GM12878 (cell line): ENCODE results near the gene CCHCR1. TPM values are rescaled to one million over a fixed set of nuclear protein-coding genes. Genes with fewer than 3 reads are reported as not detected.
"Not testable (repeated sequence)": the region's sequence is repeated elsewhere in the genome, so short reads cannot be mapped to it uniquely, and the experiment has no call there.

Experiments
- ATAC-seq: fragments of 200-7000 bp; cut with Tn5 transposase; 3 replicates; pipeline ENCODE4 v1.9.1; 2020; ENCODE audit warnings: mild to moderate bottlenecking, moderate library complexity
- BruUV-seq: library from RNA; stranded (reverse); fragments of 400-500 nt; replicated peaks from 2 replicates; lab custom pipeline; 2021; lab: Mats Ljungman, UMichigan
- CTCF ChIA-PET: fragments of 300-600 bp; sonication (Branson Sonifier 250); formaldehyde crosslinking; extraction: SDS; loops from one replicate; lab custom pipeline; 2021; ENCODE audit warnings: inconsistent platforms; lab: Yijun Ruan, JAX
- POLR2A ChIA-PET: fragments of 350-600 bp; formaldehyde crosslinking; extraction: SDS; loops from one replicate; lab custom pipeline; 2021; ENCODE audit warnings: inconsistent platforms; lab: Charles Lee
- RAD21 ChIA-PET: fragments of 300-600 bp; sonication (Branson Sonifier 250); formaldehyde crosslinking; loops from one replicate; lab custom pipeline; 2023; ENCODE audit warnings: antibody characterized with exemption; ENCODE audit not compliant: unreplicated experiment; lab: Charles Lee
- SMC1A ChIA-PET: fragments of 300-600 bp; sonication (Branson Sonifier 250); formaldehyde crosslinking; loops from one replicate; lab custom pipeline; 2023; ENCODE audit not compliant: unreplicated experiment, uncharacterized antibody; lab: Charles Lee
- DNase-seq: peaks from one replicate; pipeline ENCODE4 v3.0.0-alpha.2; 2011; ENCODE audit warnings: low read depth, low spot score
- FAIRE-seq: peaks from 3 replicates; lab custom pipeline; 2011; peaks lifted over from hg19 to GRCh38; lab: Jason Lieb, UNC
- H2AFZ ChIP-seq: 2 replicates; pipeline ENCODE4 v1.6.0; 2011; ENCODE audit warnings: low read depth, low read length, control low read depth; ENCODE audit not compliant: control insufficient read depth
- H3K27ac ChIP-seq: 2 replicates; pipeline ENCODE4 v1.5.1; 2011; ENCODE audit warnings: control low read depth; ENCODE audit not compliant: control insufficient read depth, insufficient read depth
- H3K27me3 ChIP-seq, 2 experiments: replicated peaks in 1 of 2; 2 replicates each; pipeline versions ENCODE4 v1.6.0 to v1.6.1; 2011; ENCODE audit warnings: low read length in 1 of 2; ENCODE audit not compliant: control insufficient read depth in 2 of 2, insufficient read depth in 2 of 2
- H3K36me3 ChIP-seq, 2 experiments: 2 replicates each; pipeline ENCODE4 v1.5.1; 2011; ENCODE audit warnings: low read length in 1 of 2; ENCODE audit not compliant: control insufficient read depth in 2 of 2, insufficient read depth in 2 of 2
- H3K4me1 ChIP-seq: 2 replicates; pipeline ENCODE4 v1.6.1; 2011; ENCODE audit warnings: mild to moderate bottlenecking, low read length, moderate library complexity, mixed read lengths; ENCODE audit not compliant: control insufficient read depth, insufficient read depth
- H3K4me2 ChIP-seq: 2 replicates; pipeline ENCODE4 v1.6.0; 2011; ENCODE audit warnings: control low read depth; ENCODE audit not compliant: control insufficient read depth, insufficient read depth
- H3K4me3 ChIP-seq: fragments of 200-600 bp; sonication (generic); 2 replicates; pipeline ENCODE4 v1.5.1; 2016
- H3K79me2 ChIP-seq: 2 replicates; pipeline ENCODE4 v1.6.0; 2011; ENCODE audit warnings: low read length; ENCODE audit not compliant: control insufficient read depth, insufficient read depth
- H3K9ac ChIP-seq: 2 replicates; pipeline ENCODE4 v1.8.0; 2011; ENCODE audit warnings: low read length, control low read depth, mixed read lengths; ENCODE audit not compliant: control insufficient read depth, insufficient read depth
- H3K9me3 ChIP-seq: replicated peaks from 3 replicates; pipeline ENCODE4 v1.5.1; 2011; ENCODE audit warnings: mild to moderate bottlenecking, low read length; ENCODE audit not compliant: control insufficient read depth, insufficient read depth
- H4K20me1 ChIP-seq: 2 replicates; pipeline ENCODE4 v1.6.0; 2011; ENCODE audit not compliant: control insufficient read depth, insufficient read depth
- ATF7 ChIP-seq: fragments of 450-650 bp; IDR thresholded peaks from 2 replicates; pipeline ENCODE4 v1.6.1; 2016; ENCODE audit warnings: low read depth, mild to moderate bottlenecking
- IRF4 ChIP-seq: IDR thresholded peaks from 2 replicates; pipeline ENCODE4 v1.6.1; 2011; ENCODE audit warnings: low read depth, low read length
- POU2F2 ChIP-seq: IDR thresholded peaks from 3 replicates; pipeline ENCODE4 v1.6.1; 2011; ENCODE audit warnings: low read depth, mild to moderate bottlenecking, low read length, borderline replicate concordance
- RAD21 ChIP-seq: IDR thresholded peaks from 2 replicates; pipeline ENCODE4 v1.6.1; 2011; ENCODE audit warnings: mild to moderate bottlenecking, low read depth, low read length, moderate library complexity; ENCODE audit not compliant: insufficient read depth
- RUNX3 ChIP-seq: IDR thresholded peaks from 2 replicates; pipeline ENCODE4 v1.6.1; 2012; ENCODE audit warnings: low read length, inconsistent platforms
- SMARCA5 ChIP-seq: fragments of 450-650 bp; IDR thresholded peaks from 2 replicates; pipeline ENCODE4 v1.6.1; 2017; ENCODE audit warnings: mild to moderate bottlenecking
- SMC3 ChIP-seq: IDR thresholded peaks from 2 replicates; pipeline ENCODE4 v1.6.1; 2011; ENCODE audit warnings: low read length, improper control_type of control experiment, borderline replicate concordance
- YY1 ChIP-seq: IDR thresholded peaks from 2 replicates; pipeline ENCODE4 v1.6.1; 2011; ENCODE audit warnings: low read depth, mild to moderate bottlenecking, low read length
- ZNF207 ChIP-seq: fragments of 450-650 bp; IDR thresholded peaks from 2 replicates; pipeline ENCODE4 v1.6.1; 2014; ENCODE audit warnings: antibody characterized with exemption, mild to moderate bottlenecking, borderline replicate concordance
- ZNF217 ChIP-seq: fragments of 450-650 bp; IDR thresholded peaks from 2 replicates; pipeline ENCODE4 v1.6.1; 2017; ENCODE audit warnings: antibody characterized with exemption, mild to moderate bottlenecking
- ZNF24 ChIP-seq: fragments of 450-650 bp; IDR thresholded peaks from 2 replicates; pipeline ENCODE4 v1.6.1; 2017; ENCODE audit warnings: antibody characterized with exemption, mild to moderate bottlenecking
- WGBS: methylation state at CpG from one replicate; pipeline ENCODE4 v1.1.6; 2016; ENCODE audit warnings: low lambda C conversion rate; ENCODE audit not compliant: insufficient replicate concordance, insufficient coverage; ENCODE audit errors: missing lambda C conversion rate; 5-methylcytosine and 5-hydroxymethylcytosine counted together
- in situ Hi-C: fragments of 300-500 bp; cut with MboI; formaldehyde crosslinking; loops from 9 replicates; pipeline ENCODE4 v1.14.3; 2018; ENCODE audit warnings: mixed read lengths
- intact Hi-C: fragments of 100-400 bp; cut with micrococcal nuclease; formaldehyde crosslinking; loops from one replicate; pipeline ENCODE4 v1.14.2; 2022; ENCODE audit not compliant: unreplicated experiment
- polyA plus RNA-seq, 11 experiments: library from polyadenylated mRNA; depleted of rRNA in 4 of 11; unstranded in 6 of 11; stranded (reverse) in 5 of 11; fragments of >200 nt; fragmentation: Nextera tagmentation in 4 of 11; fragmentation: Illumina TruSeq in 1 of 11; extraction: Ambion mirVana in 4 of 11; extraction: Trizol in 1 of 11; gene quantifications; 1 replicate in 1 of 11; 2 replicates in 10 of 11; pipeline versions ENCODE4 v1.2.1 to v1.2.3, GENCODE V29; 2011 to 2016; ENCODE audit warnings: inconsistent platforms in 2 of 11, missing spikeins in 2 of 11, low read depth in 1 of 11
- total RNA-seq, 4 experiments: library from RNA; depleted of rRNA in 3 of 4; stranded (reverse); fragments of >200 nt in 3 of 4; fragmentation: Illumina TruSeq in 1 of 4; extraction: Trizol in 1 of 4; gene quantifications; 2 replicates each; pipeline versions ENCODE4 v1.2.1 to v1.2.3, GENCODE V29; 2013 to 2021
- TF ChIP-seq, protein P1 (sequence below): fragments of 450-650 bp; IDR thresholded peaks from 2 replicates; pipeline ENCODE4 v1.6.1; 2017; ENCODE audit warnings: mild to moderate bottlenecking, low read depth, inconsistent platforms; ENCODE audit not compliant: poor library complexity, severe bottlenecking
- TF ChIP-seq, protein P2 (sequence below), 3 experiments: IDR thresholded peaks in 2 of 3; conservative IDR thresholded peaks in 1 of 3; 2 replicates each; pipeline ENCODE4 v1.5.1; 2011; ENCODE audit warnings: low read depth in 3 of 3, low read length in 3 of 3, mild to moderate bottlenecking in 3 of 3, control low read depth in 2 of 3, moderate library complexity in 2 of 3, inconsistent platforms in 1 of 3, mixed read lengths in 1 of 3; ENCODE audit not compliant: control insufficient read depth in 2 of 3, insufficient read depth in 1 of 3; ENCODE audit errors: extremely low read depth in 1 of 3
- TF ChIP-seq, protein P3 (sequence below): fragments of 450-650 bp; IDR thresholded peaks from 2 replicates; pipeline ENCODE4 v1.6.1; 2016; ENCODE audit warnings: mild to moderate bottlenecking

The CCHCR1 gene
- total and polyA plus RNA-seq, 10 of the 15 experiments (the other 5 are each of a cell fraction or from before 2014, with no cell fraction given) = 1.0 to 35.2 (median 24.7) TPM

DNA sequence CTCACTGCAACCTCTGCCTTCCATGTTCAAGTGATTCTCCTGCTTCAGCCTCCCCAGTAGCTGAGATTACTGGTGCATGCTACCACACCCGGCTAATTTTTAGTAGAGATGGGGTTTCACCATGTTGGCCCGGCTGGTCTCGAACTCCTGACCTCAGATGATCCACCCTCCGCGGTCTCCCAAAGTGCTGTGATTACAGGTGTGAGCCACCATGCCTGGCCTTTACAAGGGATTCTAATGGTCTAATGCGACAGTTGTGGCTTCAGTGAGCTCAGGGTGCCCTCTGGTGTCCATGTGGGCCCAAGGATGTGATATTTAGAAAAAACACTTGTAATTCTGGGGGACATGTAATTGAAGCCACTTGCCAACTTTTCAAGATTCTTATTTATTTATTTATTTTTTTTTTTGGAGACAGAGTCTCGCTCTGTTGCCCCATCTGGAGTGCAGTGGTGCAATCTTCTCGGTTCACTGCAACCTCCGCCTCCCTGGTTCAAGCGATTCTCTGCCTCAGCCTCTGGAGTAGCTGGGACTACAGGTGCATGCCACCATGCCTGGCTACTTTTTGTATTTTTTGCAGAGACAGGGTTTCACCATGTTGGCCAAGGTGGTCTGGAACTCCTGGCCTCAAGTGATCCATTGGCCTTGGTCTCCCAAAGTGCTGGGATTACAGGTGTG lies 35.0 kb upstream of the CCHCR1 start:
- not testable (repeated sequence) for H3K4me1 ChIP-seq, H2AFZ ChIP-seq, H3K9me3 ChIP-seq, H3K4me2 ChIP-seq, DNase-seq, H3K9ac ChIP-seq, H3K27ac ChIP-seq, H3K79me2 ChIP-seq, H4K20me1 ChIP-seq, H3K4me3 ChIP-seq, H3K27me3 ChIP-seq, H3K36me3 ChIP-seq, BruUV-seq
- 27% methylated on average over 10 of the region's 10 CpGs for WGBS
- ATAC-seq (peak; percentile 65), FAIRE-seq (peak; percentile 31)
- in situ Hi-C loops (loop anchor here (5.0 kb wide), 1 partner anchor 55 kb away; the partner anchor contains the start of gene PSORS1C2), intact Hi-C loops (loop anchor here (1.0 to 2.0 kb wide), 2 partner anchors 34 to 55 kb away; partner anchors contain the start of gene TCF19)
- TF ChIP-seq ZNF207 (0 out of 2 replicates have a peak, but pooled peaks have one; percentile 37), IRF4 (0 out of 2 replicates have a peak, but pooled peaks have one; percentile 19), RAD21 (peak; percentile 98), ZNF217 (peak; percentile 89; the same call in 1 of the 2 replicates), ATF7 (0 out of 2 replicates have a peak, but pooled peaks have one; percentile 33), SMC3 (peak; percentile 93), ZNF24 (0 out of 2 replicates have a peak, but pooled peaks have one; percentile 12), YY1 (peak; percentile 65), SMARCA5 (peak; percentile 88), RUNX3 (peak; percentile 43), POU2F2 (peak; percentile 72; the same call in 2 of the 3 replicates)
- TF ChIP-seq, protein P1, sequence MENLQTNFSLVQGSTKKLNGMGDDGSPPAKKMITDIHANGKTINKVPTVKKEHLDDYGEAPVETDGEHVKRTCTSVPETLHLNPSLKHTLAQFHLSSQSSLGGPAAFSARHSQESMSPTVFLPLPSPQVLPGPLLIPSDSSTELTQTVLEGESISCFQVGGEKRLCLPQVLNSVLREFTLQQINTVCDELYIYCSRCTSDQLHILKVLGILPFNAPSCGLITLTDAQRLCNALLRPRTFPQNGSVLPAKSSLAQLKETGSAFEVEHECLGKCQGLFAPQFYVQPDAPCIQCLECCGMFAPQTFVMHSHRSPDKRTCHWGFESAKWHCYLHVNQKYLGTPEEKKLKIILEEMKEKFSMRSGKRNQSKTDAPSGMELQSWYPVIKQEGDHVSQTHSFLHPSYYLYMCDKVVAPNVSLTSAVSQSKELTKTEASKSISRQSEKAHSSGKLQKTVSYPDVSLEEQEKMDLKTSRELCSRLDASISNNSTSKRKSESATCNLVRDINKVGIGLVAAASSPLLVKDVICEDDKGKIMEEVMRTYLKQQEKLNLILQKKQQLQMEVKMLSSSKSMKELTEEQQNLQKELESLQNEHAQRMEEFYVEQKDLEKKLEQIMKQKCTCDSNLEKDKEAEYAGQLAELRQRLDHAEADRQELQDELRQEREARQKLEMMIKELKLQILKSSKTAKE = peak; percentile 65
- TF ChIP-seq, protein P2, sequence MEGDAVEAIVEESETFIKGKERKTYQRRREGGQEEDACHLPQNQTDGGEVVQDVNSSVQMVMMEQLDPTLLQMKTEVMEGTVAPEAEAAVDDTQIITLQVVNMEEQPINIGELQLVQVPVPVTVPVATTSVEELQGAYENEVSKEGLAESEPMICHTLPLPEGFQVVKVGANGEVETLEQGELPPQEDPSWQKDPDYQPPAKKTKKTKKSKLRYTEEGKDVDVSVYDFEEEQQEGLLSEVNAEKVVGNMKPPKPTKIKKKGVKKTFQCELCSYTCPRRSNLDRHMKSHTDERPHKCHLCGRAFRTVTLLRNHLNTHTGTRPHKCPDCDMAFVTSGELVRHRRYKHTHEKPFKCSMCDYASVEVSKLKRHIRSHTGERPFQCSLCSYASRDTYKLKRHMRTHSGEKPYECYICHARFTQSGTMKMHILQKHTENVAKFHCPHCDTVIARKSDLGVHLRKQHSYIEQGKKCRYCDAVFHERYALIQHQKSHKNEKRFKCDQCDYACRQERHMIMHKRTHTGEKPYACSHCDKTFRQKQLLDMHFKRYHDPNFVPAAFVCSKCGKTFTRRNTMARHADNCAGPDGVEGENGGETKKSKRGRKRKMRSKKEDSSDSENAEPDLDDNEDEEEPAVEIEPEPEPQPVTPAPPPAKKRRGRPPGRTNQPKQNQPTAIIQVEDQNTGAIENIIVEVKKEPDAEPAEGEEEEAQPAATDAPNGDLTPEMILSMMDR (IDR thresholded peaks at IDR 0.05 in 2 of 3, conservative IDR thresholded peaks at IDR 0.05 in 1 of 3; ENCODE audit: control insufficient read depth in 2 of 3, extremely low read depth in 1 of 3, insufficient read depth in 1 of 3, low read depth in 3 of 3, low read length in 3 of 3) = peak; percentile 66 to 81 (median 69); a peak in 5 of 6 replicates
- TF ChIP-seq, protein P3, sequence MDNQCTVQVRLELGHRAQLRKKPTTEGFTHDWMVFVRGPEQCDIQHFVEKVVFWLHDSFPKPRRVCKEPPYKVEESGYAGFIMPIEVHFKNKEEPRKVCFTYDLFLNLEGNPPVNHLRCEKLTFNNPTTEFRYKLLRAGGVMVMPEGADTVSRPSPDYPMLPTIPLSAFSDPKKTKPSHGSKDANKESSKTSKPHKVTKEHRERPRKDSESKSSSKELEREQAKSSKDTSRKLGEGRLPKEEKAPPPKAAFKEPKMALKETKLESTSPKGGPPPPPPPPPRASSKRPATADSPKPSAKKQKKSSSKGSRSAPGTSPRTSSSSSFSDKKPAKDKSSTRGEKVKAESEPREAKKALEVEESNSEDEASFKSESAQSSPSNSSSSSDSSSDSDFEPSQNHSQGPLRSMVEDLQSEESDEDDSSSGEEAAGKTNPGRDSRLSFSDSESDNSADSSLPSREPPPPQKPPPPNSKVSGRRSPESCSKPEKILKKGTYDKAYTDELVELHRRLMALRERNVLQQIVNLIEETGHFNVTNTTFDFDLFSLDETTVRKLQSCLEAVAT = 0 out of 2 replicates have a peak, but pooled peaks have one; percentile 34
- POLR2A ChIA-PET = interaction anchor here (0.5 to 1.8 kb wide), 7 partner anchors 11 to 271 kb away, joined by 3 to 9 read pairs (median 4); no protein-coding TSS in a partner anchor
- RAD21 ChIA-PET = interaction anchor here (0.7 to 3.4 kb wide), 22 partner anchors 23 to 641 kb away, joined by 3 to 24 read pairs (median 3); partner anchors contain the start of genes CCHCR1, PSORS1C2 and TCF19
- CTCF ChIA-PET = interaction anchor here (0.6 to 14.6 kb wide), 20 partner anchors 9 to 373 kb away, joined by 3 to 326 read pairs (median 5); partner anchors contain the start of genes CCHCR1, PSORS1C2 and TCF19
- SMC1A ChIA-PET = interaction anchor here (0.6 to 5.2 kb wide), 20 partner anchors 9 to 364 kb away, joined by 3 to 52 read pairs (median 4); partner anchors contain the start of genes CCHCR1, PSORS1C2 and TCF19
